ENCODE measurements around the gene DDR2. TPM values are rescaled to one million over a fixed set of nuclear protein-coding genes. Genes with fewer than 3 reads are reported as not detected.
A peak's percentile ranks its signal among the peaks of the same experiment; 100 is the strongest.

DDR2 gene
- total and polyA plus RNA-seq, 2 of the 4 experiments (the other 2 are of a cell fraction), result 66.1 to 245 TPM

DNA sequence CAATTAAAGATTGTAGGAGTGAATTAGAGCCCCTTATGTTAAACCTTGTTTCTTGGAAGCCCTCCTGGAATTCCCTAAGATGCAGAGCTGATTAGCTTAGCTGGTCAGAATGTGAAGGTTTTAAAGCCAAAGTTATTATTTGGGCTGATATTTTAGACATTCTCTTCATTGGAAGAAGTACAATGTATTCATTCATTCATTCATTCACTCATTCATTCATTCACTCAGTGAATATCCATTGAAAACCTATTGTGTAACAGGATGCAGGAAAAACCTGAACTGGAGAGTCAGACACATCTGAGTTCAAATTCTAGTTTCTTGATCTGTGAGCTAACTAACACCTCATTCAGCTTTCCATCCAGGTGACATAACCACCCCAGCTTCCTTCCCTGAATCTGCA lies 29.7 kb downstream of the DDR2 start:
- Histone ChIP-seq H3K79me1 (ENCODE audit: low read depth in 1 of 2, low read length in 2 of 2) (peaks cover 49 to 86% of the 10 kb centered on the region in 2 experiments), H3K56ac (ENCODE audit: extremely low read depth, insufficient read depth, low read length) (no peak overlapping the region), H3K36me3 (ENCODE audit: control insufficient read depth, insufficient read depth, low read length) (peaks cover 28% of the 10 kb centered on the region), H2BK20ac (ENCODE audit: low read depth, low read length) (no peak overlapping the region), H2AK9ac (replicated peaks; ENCODE audit: low read depth, low read length, poor library complexity) (no peak overlapping the region), H3K9ac (ENCODE audit: low read depth, low read length) (no peak overlapping the region), H2BK120ac (ENCODE audit: low read depth, low read length) (no peak overlapping the region), H2AFZ (replicated peaks; ENCODE audit: low read length, poor library complexity) (no peak overlapping the region), H4K20me1 (ENCODE audit: insufficient read depth, low read length) (peaks cover 79% of the 10 kb centered on the region), H3K4me1 (ENCODE audit: control insufficient read depth, insufficient read depth, low read length) (peaks cover 19% of the 10 kb centered on the region), H3K27ac (ENCODE audit: insufficient read depth, low read length) (no peak overlapping the region), H4K91ac (ENCODE audit: insufficient read depth, low read depth, low read length) (no peak overlapping the region), H2AK5ac (ENCODE audit: low read depth, low read length) (no peak overlapping the region; the same call in 1 of the 2 replicates), H3K18ac (ENCODE audit: low read depth, low read length) (no peak overlapping the region), H3K4ac (ENCODE audit: low read depth, low read length) (no peak overlapping the region), H3K14ac (replicated peaks; ENCODE audit: low read depth, low read length) (no peak overlapping the region), H3K9me1 (ENCODE audit: insufficient read depth, low read length) (peaks cover 32% of the 10 kb centered on the region), H3K9me3 (ENCODE audit: control insufficient read depth, insufficient read depth, low read length) (no peaks in the 10 kb centered on the region), H2BK15ac (ENCODE audit: low read depth, low read length) (no peak overlapping the region), H4K5ac (ENCODE audit: low read depth, low read length) (no peak overlapping the region), H3K27me3 (ENCODE audit: control insufficient read depth, insufficient read depth, low read length) (no peaks in the 10 kb centered on the region), H2BK5ac (ENCODE audit: low read depth, low read length, poor library complexity, severe bottlenecking) (no peak overlapping the region), H3K23ac (ENCODE audit: low read depth, low read length) (peak overlapping the region; percentile 33; the same call in 1 of the 2 replicates), H4K8ac (ENCODE audit: low read depth in 2 of 2, low read length in 2 of 2) (0 out of 4 replicates have a peak overlapping the region, but pooled peaks of 1 of the 2 experiments have one; percentile 15), H3K4me2 (ENCODE audit: low read depth, low read length) (no peak overlapping the region), H3K4me3 (ENCODE audit: insufficient read depth, low read depth, low read length) (no peak overlapping the region)
- intact Hi-C loops (cut with micrococcal nuclease) (no loop called here), dilution Hi-C loops (cut with HindIII; ENCODE audit: low sequenced_read_pairs, unreplicated experiment) (no loop called here), in situ Hi-C loops (cut with MboI; ENCODE audit: low sequenced_read_pairs) (no loop called here)
- BruUV-seq (replicated peaks), result no TSS peak
- ATAC-seq (ENCODE audit: low read depth) (no peak), DNase-seq (no peak)
- ChIA-PET CTCF (no interaction called here), POLR2A (ENCODE audit: unreplicated experiment) (no interaction called here)
- no peak for TF ChIP-seq SMC3 (IDR thresholded peaks at IDR 0.05; ENCODE audit: low read depth, low read length)
- TF ChIP-seq, protein P1, sequence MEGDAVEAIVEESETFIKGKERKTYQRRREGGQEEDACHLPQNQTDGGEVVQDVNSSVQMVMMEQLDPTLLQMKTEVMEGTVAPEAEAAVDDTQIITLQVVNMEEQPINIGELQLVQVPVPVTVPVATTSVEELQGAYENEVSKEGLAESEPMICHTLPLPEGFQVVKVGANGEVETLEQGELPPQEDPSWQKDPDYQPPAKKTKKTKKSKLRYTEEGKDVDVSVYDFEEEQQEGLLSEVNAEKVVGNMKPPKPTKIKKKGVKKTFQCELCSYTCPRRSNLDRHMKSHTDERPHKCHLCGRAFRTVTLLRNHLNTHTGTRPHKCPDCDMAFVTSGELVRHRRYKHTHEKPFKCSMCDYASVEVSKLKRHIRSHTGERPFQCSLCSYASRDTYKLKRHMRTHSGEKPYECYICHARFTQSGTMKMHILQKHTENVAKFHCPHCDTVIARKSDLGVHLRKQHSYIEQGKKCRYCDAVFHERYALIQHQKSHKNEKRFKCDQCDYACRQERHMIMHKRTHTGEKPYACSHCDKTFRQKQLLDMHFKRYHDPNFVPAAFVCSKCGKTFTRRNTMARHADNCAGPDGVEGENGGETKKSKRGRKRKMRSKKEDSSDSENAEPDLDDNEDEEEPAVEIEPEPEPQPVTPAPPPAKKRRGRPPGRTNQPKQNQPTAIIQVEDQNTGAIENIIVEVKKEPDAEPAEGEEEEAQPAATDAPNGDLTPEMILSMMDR (conservative IDR thresholded peaks at IDR 0.05; ENCODE audit: low read depth, low read length), result no peak
- no peak for TF ChIP-seq NFE2L2 (IDR thresholded peaks at IDR 0.05; ENCODE audit: low read depth, low read length)
- TF ChIP-seq RAD21 (IDR thresholded peaks at IDR 0.05; ENCODE audit: low read length), result no peak
- no peak for TF ChIP-seq BHLHE40 (IDR thresholded peaks at IDR 0.05; ENCODE audit: low read depth, low read length)
- TF ChIP-seq MXI1 (IDR thresholded peaks at IDR 0.05; ENCODE audit: borderline replicate concordance, low read depth, low read length), result no peak
- no peak for TF ChIP-seq FOS (IDR thresholded peaks at IDR 0.05; ENCODE audit: low read depth, low read length)
- no peak for TF ChIP-seq POLR2A (IDR thresholded peaks at IDR 0.05; ENCODE audit: low read depth, low read length)
- TF ChIP-seq, protein P2, sequence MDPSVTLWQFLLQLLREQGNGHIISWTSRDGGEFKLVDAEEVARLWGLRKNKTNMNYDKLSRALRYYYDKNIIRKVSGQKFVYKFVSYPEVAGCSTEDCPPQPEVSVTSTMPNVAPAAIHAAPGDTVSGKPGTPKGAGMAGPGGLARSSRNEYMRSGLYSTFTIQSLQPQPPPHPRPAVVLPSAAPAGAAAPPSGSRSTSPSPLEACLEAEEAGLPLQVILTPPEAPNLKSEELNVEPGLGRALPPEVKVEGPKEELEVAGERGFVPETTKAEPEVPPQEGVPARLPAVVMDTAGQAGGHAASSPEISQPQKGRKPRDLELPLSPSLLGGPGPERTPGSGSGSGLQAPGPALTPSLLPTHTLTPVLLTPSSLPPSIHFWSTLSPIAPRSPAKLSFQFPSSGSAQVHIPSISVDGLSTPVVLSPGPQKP (IDR thresholded peaks at IDR 0.05; ENCODE audit: borderline replicate concordance, low read depth, low read length), result no peak

Measured in IMR-90 (cell line).